Gastroesophageal sphincter (tissue), 3 donors: ENCODE results near the gene RINL.

Source experiments
- EP300 ChIP-seq: sonication (generic); formaldehyde crosslinking; IDR thresholded peaks from one replicate; pipeline ENCODE4 v1.6.1; 2017; ENCODE audit warnings: antibody characterized with exemption, mild to moderate bottlenecking
- POLR2A ChIP-seq, 2 donors: fragments of 450-650 bp; IDR thresholded peaks; one replicate each; pipeline ENCODE4 v1.6.1; 2017; ENCODE audit warnings: antibody characterized with exemption in 2 of 2, mild to moderate bottlenecking in 2 of 2, moderate library complexity in 1 of 2
- POLR2AphosphoS5 ChIP-seq: sonication (generic); formaldehyde crosslinking; IDR thresholded peaks from one replicate; pipeline ENCODE4 v1.6.1; 2017; ENCODE audit warnings: antibody characterized with exemption
- TF ChIP-seq, protein P1 (sequence below), 4 experiments: fragments of 200-600 bp in 2 of 4; fragments of 450-650 bp in 2 of 4; sonication (generic) in 1 of 4; IDR thresholded peaks; one replicate each; pipeline ENCODE4 v1.5.1; 2017 to 2019; ENCODE audit warnings: antibody characterized with exemption in 4 of 4, mild to moderate bottlenecking in 2 of 4, moderate library complexity in 2 of 4

DNA sequence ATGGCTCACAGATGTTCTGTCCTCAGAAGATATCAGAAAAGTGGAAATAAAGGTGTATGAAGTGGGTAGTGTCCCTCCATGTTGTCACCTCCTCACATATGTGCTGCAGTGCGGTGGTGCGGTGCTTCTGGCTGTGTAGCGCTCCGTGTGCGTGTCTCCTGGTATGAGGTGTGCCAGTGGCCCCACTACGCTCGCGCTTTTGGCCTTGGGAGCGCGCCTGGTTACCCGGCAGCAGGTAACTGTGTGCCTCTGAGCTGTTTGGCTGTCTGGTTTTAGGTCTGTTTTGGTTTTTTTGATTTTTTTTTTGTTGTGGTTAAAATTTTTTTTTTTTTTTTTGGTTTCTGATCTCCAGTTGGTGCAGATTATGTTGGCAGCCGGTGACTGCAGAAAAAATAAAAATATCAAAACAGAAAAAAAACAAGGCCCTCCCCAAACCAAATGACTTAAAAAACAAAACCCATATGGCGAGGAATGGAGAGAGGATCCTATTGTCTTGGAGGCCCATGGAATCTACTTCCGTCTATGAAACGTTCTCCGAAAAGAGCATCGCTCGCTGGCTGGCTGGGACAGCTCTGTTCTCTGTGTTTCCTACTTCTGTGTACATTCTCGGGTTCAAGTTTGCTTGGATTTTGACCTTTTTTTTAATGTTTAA is 36.2 kb downstream of the RINL start:
- TF ChIP-seq, protein P1, sequence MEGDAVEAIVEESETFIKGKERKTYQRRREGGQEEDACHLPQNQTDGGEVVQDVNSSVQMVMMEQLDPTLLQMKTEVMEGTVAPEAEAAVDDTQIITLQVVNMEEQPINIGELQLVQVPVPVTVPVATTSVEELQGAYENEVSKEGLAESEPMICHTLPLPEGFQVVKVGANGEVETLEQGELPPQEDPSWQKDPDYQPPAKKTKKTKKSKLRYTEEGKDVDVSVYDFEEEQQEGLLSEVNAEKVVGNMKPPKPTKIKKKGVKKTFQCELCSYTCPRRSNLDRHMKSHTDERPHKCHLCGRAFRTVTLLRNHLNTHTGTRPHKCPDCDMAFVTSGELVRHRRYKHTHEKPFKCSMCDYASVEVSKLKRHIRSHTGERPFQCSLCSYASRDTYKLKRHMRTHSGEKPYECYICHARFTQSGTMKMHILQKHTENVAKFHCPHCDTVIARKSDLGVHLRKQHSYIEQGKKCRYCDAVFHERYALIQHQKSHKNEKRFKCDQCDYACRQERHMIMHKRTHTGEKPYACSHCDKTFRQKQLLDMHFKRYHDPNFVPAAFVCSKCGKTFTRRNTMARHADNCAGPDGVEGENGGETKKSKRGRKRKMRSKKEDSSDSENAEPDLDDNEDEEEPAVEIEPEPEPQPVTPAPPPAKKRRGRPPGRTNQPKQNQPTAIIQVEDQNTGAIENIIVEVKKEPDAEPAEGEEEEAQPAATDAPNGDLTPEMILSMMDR (IDR thresholded peaks at IDR 0.05): no peak
- no peak for TF ChIP-seq EP300
- TF ChIP-seq POLR2AphosphoS5: no peak
- TF ChIP-seq POLR2A (IDR thresholded peaks at IDR 0.05): no peak
